ENCODE data around the gene NELFCD. TPM values are rescaled to one million over a fixed set of nuclear protein-coding genes. Genes with fewer than 3 reads are reported as not detected.

NELFCD gene
- total RNA-seq, 1 donor from 2014 or later, result 81.2 TPM

DNA sequence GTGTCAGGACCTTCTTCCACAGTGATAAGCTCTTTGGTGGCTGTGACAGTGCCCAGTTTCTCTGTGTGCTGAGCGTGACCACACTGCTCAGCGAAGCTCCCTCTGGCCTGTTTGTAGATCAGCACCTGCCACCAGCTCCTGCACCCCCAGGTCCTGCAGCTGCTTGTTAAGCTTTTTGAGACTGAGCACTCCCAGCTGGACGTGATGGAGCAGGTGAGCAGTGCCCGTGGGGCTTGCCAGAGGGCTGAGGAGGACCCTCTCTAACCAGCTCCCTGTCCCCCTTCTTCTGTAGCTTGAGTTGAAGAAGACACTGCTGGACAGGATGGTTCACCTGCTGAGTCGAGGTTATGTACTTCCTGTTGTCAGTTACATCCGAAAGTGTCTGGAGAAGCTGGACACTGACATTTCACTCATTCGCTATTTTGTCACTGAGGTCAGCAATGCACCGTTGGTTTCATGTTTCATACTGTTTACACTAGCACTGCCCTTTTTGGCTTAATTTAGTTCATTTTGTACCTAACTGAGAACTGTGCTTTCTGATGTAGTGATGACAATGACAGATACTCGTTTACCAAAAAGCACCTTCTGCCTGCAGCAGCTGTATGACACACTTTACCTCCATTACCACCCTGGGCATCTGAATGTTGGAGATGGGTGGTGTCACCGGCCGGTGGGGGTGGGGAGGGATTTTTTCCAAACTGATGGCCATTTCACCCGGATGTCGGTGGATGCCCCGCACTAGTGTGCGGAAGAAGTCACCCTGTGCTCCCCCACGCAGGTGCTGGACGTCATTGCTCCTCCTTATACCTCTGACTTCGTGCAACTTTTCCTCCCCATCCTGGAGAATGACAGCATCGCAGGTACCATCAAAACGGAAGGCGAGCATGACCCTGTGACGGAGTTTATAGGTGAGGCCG lies 12.5 kb downstream of the NELFCD start:
- intact Hi-C loops (cut with micrococcal nuclease), result no loop called here

DNA sequence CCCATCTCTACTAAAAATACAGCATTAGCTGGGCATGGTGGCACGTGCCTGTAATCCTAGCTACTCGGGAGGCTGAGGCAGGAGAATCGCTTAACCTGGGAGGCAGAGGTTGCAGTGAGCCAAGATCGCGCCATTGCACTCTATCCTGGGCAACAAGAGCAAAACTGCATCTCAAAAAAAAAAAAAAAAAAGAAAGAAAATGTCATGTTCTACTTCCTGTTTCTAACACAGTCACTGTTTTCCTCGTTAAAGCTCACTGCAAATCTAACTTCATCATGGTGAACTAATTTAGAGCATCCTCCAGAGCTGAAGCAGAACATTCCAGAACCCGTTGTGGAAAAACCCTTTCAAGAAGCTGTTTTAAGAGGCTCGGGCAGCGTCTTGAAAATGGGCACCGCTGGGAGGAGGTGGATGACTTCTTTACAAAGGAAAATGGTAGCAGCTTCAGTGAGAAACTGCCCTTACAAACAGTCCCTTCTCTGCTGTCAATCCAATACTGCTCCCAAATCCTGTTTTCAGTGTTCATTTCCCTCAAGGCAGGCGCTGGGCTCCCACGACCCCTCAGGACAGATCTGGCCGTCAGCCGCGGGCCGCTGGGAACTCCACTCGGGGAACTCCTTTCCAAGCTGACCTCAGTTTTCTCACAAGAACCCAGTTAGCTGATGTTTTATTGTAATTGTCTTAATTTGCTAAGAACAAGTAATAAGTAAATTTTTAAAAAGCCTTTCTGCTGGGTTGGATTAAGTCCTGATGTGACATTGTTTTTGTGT lies 13.5 kb downstream of the NELFCD start:
- intact Hi-C loops (cut with micrococcal nuclease), result no loop called here

DNA sequence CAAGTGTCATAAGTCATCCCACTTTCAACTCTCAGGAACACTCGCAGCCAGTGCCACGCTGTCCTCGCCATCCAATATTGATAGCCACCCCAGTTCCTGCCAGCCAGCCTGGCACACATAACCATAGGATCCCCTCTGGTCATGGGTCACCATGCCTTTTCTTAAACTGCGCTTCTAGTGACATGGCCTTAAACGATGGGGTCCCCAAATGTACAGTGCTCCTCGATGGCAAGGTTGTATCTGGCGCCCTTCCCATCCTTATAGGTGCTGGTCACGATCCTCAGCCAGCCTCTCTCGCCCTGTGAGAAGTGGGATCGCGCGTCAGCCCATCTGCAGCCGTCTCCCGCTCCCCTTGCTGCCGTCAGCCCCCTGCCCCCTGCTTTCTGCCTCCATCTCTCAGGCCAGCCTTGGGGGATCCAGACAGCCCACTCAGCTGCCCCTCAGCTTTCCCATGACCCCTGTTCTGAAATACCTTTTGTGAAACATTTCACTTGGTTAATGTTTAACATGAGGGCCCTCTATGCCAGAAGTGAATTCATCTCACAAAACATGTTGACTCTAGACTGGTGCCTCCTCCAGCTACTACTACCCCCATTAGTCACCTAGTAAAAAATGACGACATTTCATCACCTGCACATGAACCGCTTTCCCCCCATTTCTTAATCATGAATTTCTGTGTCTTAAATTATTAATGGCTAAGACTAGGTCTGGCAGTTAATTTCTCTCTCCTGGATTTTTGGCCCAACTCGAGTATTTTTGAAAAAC lies 14.6 kb downstream of the NELFCD start:
- intact Hi-C loops (cut with micrococcal nuclease), result no loop called here

DNA sequence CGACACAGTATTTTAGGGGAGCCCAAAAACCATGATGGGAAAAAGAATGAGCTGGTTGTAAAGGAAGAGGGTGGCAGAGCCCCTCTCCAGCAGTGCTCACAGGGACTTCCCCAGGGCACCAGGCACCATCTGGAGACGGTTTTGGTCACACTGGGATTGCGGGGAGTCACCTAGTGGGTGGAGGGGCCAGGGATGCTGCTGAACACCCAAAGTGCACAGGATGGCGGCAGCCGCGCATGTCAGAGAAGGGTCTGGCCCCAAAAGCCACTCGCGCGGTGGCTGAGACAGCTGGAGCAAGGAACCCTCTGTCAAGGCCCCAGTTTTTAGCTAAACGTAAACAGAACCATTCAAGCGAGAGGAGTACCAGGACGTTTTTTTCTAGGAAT lies 15.2 kb downstream of the NELFCD start:
- intact Hi-C loops (cut with micrococcal nuclease), result no loop called here

DNA sequence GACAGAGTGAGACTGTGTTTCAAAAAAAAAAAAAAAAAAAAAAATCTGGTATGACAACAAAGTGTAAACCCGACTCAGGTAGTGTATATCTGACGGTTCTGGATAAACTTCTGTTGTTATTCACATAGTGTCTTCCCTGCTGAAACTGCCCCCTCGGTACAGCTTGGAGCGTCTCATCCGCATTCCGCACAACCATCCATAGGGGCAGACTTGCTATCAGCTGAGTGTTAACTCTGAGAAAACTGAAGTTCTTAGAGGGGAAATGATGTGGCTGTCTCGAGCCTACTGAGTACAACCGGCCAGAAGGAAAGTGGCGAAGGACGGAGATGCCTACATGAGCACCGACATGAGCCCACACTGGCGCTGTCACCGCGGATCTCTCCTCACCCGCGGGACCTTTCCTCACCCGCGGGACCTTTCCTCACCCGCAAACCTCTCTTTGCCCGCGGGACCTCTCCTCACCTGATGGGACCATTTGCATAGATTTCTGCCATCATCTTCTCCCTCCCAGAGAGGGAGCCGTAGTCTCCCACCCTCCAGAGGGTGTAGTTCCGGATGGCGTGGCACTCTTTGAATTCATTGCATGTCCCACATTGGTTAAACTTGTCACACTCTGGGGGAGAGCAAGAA lies 16.2 kb downstream of the NELFCD start:
- intact Hi-C loops (cut with micrococcal nuclease), result no loop called here

DNA sequence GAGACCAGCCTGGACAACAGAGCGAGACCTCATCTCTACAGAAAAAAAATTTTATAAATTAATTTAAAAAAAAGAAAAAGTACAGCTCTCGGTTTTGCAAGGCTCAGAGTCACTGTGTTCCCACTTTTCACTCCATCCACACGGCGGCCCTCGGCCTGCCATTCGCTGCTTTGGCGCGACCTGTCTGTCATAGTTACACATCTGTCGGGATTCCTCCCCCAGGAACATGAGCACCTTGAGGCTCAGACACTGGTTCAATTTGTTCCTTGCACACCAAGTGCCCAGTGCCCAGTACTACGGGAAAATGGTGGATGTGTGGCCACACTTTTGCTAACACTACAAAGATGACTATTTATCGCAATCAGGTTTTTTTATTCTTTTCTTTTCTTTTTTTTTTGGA lies 17.6 kb downstream of the NELFCD start:
- intact Hi-C loops (cut with micrococcal nuclease), result no loop called here

DNA sequence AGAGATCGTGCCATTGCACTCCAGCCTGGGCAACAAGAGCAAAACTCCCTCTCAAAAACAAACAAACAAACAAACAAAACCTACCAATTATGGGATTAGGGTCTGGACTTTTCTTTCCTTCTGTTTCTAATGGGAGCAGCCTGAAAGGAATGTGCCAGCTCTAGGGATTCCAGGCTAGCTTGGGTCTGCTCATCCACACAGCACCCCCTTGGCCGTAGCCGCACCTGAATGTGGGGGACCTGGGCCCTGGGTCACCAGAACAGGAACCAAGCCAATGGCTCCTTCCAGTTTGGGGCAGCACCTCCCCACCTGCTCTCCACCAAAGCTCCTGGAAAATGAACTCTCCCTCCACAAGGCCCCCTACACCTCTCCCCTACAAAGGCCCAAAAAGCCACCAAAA lies 19.3 kb downstream of the NELFCD start:
- intact Hi-C loops (cut with micrococcal nuclease), result no loop called here

DNA sequence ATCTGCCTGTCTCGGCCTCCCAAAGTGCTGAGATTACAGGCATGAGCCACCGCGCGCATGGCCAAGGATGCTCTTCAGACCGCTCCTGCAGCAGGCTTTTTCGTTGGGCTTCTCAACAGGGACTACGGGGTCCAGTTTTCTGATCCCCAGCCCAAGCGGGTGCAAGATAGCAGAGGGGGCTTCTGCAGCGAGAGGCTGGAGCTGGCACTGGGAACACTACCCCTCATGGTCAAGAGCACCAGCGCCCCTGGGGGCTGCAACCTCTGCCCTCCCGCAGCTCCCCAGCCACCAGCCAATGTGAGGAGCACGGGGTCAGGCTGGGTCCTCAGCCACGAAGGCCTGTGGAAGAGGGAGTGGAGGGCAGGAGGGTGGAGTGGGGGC lies 20.0 kb downstream of the NELFCD start:
- intact Hi-C loops (cut with micrococcal nuclease), result no loop called here

DNA sequence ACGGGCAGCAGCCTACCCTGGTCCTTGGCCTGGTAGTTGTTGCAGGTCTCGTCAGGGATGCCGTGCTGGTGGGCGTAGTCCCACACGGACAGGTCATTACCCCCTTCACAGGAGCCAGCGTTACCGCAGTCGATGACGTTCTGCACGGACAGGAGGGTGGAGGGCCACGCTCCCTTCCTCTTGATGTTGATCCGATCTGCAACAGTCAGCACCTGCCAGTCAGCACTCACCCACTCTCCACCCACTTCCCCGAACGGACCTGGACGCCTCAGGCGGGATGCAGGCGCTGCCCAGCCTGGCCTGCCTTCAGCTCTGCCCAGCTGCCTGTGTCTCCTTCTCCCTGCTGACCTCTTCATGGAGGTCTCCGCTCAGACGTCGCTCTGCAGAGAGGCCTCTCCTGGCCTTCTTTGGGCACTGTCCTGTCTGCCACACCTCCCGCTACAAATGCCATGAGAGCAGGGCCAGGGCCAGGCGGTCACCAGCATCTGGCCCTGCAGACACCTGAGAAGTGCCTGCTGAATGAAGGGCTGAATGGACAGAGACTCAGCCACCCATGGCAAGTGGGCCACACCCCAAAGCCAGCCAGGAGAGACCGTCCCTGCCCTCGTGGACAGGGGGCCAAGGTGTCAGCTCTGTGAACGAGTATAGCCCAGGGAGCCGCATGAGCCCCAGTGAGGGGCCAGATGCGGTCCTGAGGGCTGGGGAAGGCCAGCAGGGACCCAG lies 20.6 kb downstream of the NELFCD start:
- intact Hi-C loops (cut with micrococcal nuclease), result no loop called here

DNA sequence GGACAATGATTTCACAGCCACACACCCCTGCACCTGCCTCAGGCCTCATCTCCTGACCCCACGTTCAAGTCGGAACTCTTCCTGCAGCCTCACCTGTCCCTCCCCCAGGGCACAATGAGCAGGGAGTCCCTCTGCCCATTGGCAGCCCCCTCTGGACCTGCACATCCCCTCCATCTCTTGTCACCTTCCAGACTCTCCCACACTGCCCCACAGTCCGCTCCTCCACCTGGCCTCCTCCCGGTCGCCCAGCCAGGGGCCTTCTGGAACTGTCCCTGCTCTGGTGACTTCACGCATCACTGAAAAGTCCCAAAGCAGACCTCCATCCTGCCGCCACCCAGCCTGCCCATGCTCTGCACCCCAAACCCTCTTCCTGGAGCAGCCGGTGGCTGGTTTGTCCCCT lies 21.3 kb downstream of the NELFCD start:
- intact Hi-C loops (cut with micrococcal nuclease), result no loop called here

DNA sequence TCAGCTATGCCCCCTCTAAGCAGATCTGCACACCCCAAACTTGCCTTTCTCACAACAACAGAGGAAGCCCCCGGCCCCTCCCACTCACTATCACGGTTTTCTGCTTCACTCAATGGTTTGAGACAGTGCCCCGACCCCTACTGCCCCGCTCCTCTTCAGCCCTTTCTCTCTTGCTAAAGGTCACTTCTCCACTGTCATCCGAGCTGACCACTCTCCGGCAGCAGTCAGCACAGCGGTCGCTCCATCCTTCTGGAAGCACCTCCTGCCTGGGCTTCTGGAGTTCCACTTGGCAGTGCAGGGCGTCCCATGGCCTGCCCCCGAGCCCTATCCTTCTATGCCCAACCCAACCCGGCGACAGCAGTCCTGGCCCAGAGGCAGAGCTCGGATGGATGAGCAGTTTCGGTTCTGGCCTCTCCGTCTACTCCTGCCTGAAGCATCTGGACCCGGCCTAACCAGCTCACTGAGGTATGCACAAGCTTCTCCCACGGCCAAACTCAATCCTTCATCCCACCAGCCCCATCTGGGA lies 21.9 kb downstream of the NELFCD start:
- intact Hi-C loops (cut with micrococcal nuclease), result no loop called here

DNA sequence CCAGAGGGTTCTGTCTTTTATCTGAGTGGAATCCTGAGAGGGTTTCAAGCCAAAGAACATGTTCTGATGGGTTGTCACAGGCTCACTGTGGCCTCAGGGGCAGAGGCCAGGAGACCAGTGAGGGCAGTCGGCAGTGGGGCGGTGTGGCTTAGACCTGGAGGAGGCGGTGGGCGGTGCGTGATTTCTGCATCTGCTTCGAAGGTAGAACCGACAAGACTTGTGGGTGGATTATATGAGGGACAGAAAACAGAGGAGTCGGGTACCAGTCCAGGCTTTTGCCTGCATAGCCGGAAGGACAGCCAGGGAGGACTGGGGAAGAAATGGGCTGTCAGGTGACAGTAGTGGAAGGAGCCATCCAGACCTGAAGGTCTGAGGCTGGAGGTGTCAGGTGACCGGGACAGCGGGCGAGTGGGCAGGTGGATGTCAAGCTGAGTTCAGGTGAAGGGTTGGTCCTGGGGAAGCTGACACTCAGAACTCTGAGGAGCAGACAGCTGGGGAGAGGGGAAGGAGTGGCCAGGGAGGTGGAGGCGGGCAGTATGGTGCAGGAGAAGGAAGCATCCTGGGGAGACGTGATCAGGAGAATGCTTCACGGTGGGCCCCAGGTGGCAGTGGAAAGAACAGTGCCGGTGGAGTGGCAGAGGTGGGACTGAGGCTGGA lies 22.9 kb downstream of the NELFCD start:
- intact Hi-C loops (cut with micrococcal nuclease), result loop anchor here (2.0 kb wide), 1 partner anchor 39 kb away; the partner anchor contains the start of gene PRELID3B

DNA sequence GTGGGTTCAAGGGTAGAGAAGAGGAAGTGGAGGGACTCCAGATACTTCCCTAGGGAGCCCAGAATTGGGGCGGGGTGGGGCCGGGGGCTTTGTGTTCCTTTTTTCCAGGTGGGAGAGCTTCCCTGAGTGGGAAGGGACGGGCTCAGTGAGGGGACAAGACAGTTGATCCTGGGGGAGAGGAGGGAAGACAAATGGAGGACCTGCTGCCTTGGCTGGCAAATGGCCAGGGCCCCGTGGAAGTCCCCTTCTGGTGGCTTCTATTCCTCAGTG lies 23.4 kb downstream of the NELFCD start:
- intact Hi-C loops (cut with micrococcal nuclease), result loop anchor here (2.0 kb wide), 1 partner anchor 38 kb away; the partner anchor contains the start of gene PRELID3B

DNA sequence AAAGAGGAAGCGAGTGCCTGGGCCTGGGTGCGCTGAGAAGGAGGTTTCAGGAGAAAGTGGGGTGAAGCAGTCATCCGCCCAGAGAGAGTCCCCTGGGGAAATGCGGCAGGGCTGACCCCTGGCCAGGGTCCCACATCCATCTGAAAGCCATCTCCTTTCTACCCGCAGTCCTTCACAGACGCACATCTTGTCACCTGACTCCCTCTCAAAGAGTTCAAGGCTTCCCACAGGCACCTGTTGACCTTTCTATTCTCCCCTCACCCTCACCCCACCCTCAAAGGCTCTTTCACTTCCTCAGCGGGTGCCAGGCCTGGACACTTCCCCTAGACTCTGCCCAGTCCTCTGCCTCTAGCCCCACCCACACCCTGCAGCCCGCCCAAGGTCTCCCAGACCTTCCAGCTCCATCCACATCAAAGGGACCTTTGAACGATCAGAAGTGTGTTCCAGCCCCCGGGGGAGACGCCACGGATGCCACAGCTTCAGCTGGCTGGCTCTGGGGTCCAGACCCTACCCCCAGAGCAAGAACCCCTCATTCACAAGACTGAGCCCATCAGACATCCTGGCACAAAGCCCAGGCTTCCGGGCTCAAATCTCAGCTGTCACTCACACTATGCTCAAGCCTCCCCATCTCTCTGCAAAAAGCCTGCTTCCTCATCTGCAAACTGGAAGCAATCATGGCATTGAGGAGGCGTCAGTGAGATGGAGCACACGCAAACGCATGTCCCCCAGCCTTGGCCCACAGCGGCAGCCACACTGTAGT lies 23.9 kb downstream of the NELFCD start:
- intact Hi-C loops (cut with micrococcal nuclease), result loop anchor here (2.0 kb wide), 1 partner anchor 38 kb away; the partner anchor contains the start of gene PRELID3B

DNA sequence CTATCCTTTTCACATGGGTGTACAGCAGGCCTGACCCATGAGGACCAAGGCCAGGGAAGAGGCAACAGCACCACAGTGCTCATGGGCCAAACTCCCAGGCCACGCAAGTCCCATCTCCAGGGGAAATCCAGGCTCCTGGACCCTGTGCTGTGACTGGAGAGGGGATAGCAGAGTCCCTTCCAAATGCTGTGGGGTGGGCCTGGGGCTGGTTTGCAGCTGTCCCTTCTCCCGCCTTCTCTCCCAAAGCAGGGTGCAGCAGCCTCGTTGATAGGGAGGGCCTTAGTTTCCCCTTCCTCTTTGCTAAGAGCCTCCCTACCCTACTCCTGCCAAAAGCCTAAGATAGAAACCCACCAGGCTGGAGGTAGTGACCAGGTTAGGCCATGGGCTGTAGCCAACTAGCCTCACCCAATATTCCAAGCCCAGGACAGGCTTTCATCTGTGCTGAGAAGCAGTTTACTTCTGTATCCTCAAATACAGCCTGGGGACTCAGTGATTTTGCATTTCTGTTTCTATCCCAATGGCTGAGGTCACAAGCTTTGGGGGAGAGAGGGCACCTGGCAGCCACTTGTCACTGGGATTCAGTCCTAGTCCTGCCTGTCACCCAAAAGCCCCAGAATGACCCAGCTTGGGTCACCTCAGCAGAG lies 24.6 kb downstream of the NELFCD start:
- intact Hi-C loops (cut with micrococcal nuclease), result loop anchor here (2.0 kb wide), 3 partner anchors 25 to 37 kb away; partner anchors contain the start of genes ATP5F1E, NELFCD and PRELID3B

DNA sequence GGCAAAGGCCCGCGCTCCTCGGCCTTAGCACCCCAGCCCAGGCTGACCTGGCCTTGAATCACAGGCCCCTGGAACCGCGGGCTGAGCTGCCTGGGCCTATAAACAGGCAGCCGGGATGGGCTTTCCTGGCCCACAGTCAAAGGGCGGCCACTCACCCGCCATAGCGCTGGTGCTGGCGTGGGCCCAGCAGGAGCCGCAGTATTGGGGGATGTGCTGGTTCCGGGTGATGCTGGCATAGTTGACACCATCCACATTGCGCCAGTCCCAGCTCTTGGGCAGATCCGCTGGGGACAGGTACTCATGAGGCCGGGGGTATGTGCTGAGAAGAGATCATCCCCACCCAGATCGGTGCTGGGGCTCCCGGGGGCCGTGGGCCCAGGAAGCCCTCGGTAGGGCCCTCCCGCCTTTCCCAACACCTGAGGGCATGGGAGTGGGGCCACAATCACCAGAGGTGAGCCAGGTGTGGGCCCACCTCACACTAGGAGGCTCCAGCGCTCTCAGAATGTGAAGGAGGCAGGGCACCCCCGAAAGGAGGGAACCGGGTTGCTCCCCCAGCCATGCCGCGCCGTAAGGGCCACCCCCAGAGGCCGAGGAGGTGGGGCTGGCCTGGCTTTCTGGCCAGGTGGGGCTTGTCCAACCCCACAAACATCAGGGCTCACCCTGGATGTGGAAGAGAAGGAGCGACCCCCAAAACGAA lies 25.3 kb downstream of the NELFCD start:
- intact Hi-C loops (cut with micrococcal nuclease), result loop anchor here (2.0 kb wide), 2 partner anchors 26 kb away; partner anchors contain the start of genes ATP5F1E and NELFCD

DNA sequence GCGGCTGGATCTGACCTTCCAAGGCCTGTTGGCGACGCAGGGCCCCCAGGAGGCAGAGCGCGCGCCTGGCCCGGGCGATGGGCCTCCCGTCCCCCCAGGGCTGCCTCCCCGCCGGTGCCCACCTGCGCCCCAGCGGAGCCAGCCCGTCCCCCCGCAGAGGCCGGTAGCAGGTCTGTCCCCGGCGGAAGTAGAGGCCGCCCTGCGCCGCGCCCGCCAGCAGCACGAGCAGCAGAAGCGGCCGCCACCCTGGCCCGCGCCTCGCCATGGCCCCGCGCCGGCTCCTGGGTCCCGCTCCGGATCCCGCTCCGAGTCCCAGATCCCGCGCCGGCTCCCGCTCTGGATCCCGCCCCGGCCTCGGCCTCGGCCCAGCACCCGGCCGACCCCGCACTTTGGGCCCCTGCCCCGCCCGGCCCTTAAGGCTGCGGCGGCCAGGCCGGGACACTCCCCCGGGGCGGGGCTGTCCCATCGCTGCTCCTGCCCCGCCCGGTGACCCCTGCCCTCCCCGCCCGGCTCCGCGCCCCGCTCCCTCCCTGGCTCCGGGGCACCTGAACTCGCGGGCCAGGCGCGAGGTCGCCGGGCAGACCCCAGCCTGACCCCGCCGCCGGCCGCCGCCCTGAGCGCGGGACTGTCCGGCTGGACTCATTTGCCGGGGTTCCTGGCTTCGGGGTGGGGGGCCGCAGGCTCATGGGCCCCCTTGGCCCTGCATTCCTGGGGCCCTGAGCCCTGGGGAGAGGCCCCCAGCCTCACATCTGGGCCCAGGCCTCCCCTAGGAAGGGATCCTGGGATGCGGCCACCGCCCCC lies 26.0 kb downstream of the NELFCD start, which contains the start of gene CTSZ:
CTSZ (minus strand) TSS at position 391 of the 801 bp plus-strand sequence; CDS start at position 265, 126 bp downstream.
- intact Hi-C loops (cut with micrococcal nuclease), result loop anchor here (2.0 kb wide), 2 partner anchors 26 kb away; partner anchors contain the start of genes ATP5F1E and NELFCD
